Renal pelvis (tissue), 4 donors: ENCODE results near the gene AGGF1. TPM values are rescaled to one million over a fixed set of nuclear protein-coding genes. Genes with fewer than 3 reads are reported as not detected.
A peak's percentile ranks its signal among the peaks of the same experiment; 100 is the strongest.
"Not testable (repeated sequence)": the region's sequence is repeated elsewhere in the genome, so short reads cannot be mapped to it uniquely, and the experiment has no call there.

Source experiments
- DNase-seq: peaks from one replicate; pipeline ENCODE4 v3.0.0-alpha.2; 2013
- polyA plus RNA-seq, 3 donors: library from polyadenylated mRNA; unstranded; fragments of 120-200 nt; gene quantifications; one replicate each; pipeline ENCODE4 v1.2.1, GENCODE V29; 2013; ENCODE audit not compliant: insufficient read length in 3 of 3

Gene AGGF1
- polyA plus RNA-seq, 3 donors = 28.3 to 31.7 (median 31.3) TPM

DNA sequence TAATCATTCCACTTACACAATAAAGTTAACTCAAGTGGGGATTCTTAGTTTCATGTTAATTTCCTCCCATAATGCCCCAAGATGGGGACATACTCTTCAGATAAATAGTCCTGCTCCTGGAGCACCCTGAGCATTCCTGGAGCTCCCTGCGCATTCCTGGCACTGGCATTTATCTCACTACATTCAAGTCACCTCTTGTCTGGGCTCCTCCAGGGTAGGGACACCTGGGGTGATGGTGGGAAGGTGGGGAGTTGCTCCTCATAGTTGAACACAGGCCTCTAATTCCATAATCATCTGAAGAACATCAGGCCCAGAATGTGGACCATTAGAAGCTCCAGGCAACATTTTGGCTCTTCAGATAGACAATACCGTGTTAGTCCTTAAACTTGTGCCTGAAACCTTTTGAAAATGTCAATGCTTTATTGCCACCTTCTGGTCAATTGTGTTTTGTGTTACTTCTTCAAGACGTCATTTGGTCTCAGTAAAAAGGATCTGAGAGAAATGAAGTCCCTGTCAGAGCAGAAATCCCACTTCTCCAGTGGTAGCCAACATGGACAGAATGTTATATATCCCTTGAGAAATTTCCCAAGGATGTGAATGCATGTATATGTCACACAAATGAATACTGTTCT, 14.2 kb upstream of the AGGF1 start:
- peak; percentile 52 for DNase-seq

DNA sequence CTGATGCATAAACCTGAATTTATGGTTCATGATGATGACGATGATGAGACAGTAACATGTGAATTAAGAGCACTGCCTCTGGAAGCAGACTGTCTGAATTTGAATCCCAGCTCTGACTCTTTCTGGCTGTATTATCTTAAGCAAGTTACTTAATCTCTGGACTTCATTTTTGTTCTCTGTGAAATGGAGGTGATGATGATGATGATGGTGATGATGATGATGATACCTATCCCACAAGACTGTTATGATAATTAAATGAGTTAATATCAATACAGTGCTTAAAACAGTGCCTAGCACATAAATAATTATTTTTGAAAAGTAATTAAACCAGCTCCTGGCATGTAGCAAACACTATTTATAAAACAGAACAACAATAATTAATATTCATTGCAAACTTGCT, 13.2 kb upstream of the AGGF1 start:
- no peak for DNase-seq

DNA sequence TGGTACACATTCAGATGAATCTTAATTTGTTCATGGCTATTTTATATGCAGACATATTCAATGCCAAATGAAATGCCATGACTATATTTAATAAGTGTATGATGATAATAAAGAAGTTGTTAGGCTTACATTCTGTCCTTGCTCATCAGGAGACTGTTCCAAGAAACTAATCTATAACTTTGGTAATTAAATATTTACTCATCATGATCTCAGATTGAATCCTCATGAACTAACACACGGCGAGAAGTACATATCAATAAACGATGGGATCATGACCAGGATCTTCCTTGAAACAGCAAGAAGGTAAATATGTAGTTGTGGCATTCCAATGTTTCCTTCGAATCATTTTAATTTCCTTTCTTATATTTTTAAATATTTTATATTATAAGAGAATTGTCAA, 12.5 kb upstream of the AGGF1 start:
- no peak for DNase-seq

DNA sequence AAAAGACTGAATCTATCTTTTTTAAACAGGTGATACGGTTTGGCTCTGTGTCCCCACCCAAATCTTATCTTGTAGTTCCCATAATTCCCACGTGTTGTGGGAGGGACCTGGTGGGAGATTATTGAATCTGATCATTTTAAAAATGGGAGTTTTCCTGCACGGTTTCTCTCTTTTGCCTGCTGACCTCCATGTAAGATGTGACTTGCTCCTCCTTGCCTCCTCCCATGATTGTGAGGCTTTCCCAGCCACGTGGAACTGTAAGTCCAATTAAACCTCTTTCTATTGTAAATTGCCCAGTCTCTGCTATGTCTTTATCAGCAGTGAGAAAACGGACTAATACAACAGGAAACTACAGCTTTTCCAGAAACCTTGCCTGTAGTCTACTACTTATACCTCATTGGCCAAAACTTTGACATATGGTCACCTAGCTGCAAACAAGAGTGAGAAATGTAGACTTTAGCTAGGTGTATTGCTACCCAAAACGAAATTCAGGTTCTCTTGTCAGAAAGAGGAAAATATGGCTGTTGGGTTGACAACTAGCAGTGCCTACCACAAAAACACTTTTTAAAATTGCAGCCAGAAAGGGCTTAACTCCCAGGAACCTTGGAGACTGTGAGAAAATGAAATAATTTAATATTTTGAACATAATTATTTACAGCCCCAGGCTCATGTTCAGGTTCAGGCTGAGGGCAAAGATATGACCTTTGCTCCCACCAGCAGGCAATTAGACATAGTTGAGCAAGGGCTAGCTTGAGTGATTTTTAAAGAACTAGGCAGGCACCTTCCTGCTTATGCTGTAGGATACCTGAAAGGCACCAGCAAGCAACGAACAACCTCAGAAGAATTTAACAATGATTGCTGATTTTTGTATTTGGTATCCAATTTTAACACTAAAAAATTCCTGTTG, 7.4 kb upstream of the AGGF1 start:
- DNase-seq = peak; percentile 21

DNA sequence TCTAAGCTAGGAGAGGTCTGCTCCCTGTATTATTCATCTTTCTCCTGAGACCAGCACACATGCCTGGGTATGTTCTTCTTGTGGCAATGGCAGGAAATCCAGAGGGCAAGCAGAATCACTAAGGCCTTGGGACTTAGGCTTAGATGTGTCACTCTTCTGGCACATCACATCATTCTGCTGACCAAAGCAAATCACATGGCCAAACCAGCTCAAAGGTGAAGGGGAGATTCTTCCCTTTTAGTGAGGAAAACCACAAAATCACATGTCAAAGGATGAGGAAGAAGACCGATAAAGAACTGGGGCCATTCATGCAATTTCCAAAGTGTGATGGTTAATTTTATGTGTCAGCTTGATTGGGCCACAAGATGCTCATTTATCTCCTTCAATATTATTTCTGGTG, 5.7 kb upstream of the AGGF1 start:
- no peak for DNase-seq

DNA sequence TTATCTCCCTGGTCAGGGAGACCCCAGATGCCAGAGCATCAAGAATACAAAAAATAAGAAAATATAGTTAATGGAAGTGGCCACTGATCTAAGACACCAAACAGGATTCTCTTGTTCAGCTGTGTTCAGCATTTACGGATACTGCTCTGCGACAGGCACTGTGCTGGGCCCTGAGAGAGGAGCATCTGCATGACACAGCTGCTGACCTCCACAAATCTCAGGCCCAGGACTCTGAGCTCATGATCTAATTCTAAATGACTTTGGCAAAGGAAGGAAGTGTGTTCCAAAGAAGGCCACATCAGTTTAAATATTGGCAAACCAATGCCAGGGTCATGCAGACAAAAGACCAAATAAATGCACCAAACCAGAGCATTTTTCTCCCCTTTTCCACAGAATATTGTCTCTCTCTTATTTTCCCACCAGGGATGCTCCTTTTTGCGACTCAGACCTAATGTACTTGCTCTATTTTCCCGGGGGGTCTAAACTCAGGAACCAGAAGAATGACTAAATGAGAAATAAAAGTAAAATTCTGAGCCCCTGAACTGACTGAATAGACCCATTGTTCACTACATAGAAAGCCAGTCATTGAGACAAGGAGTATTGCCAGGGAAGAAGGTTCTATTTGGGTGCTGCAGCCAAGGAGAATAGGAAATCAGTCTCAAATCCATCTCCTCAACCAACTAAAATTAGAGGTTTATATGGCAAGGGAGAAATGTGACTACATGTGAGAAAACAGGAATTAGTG, 1.4 kb upstream of the AGGF1 start:
- DNase-seq = no peak

DNA sequence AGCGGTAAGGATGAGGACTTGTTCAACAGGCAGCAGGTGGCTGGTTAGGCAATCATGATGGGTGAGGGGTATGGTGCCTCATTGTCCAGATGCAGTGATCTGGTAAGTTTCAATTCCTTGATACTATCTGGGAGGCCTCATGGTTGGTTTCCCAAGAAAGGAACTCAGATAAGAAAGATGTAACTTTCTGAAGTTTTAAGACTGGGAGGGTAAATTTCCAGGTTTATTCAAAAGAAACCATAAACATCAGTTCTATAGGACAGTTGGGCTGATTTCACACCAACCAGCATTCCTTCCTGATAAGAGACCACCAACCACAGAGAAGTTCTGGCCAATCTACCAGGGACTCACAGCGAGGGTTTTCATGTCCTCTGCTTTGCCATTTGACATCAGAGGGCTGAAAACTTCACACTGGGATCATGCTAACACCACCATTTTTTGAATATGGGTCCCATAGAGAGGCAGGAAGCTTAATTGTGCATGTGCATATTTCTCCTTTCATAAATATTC, 773 bp upstream of the AGGF1 start:
- DNase-seq = no peak

DNA sequence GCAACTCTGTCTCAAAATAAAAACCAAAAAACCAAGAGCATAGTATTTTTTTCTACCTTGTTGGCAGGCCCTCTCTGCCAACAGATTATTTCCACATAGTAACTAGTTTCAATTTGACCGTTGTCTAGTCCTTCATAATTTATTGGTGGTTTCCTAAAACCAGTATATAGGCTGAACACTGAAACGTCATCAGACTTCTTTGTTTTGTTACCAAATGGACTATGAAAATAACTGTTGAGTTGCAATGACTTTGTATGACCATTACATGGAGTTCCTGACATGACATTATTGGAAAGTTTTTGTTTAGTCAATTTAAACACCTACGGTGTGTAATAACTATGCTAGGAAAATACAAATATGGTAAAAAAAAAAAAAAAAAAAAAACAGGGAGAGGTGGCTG, 1.7 kb downstream of the AGGF1 start:
- DNase-seq = no peak

DNA sequence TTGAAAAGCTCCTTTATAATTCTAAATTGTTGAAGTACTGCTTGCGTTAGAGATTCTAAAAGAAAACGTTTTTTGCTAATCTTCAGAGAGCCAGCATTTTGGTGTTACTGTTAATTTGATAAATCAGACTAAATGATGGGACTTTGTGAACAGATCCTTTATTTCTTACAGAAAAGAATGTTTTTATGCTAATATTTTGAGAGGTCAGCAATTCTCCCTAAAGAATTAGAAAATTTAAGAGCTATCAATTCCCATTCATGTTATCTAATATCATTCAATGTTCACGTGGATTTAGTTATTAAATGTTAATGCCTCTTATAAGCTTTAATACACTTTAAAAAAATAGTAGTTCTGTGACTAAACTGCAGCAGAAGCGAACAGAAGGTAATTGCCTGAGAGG, 2.4 kb downstream of the AGGF1 start:
- DNase-seq = no peak

DNA sequence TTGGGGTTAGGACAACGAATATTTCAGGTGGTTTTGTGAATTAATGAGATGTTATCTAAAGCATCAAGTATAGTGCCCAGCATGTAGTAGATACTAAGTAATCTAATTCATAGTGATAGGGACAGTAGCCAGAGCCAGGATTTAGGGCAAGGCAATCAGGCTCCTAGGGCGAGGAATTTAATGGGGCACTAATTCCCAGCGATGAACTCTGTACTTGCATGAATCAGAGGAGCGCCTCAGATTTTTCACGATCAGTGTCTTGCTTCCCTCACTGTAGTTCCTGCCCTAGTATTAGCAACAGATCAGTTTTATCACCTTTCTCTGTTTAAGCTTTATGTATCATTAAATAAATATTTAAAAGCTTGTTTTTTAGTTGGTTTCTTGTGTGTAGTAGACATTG, 3.1 kb downstream of the AGGF1 start:
- DNase-seq = no peak

DNA sequence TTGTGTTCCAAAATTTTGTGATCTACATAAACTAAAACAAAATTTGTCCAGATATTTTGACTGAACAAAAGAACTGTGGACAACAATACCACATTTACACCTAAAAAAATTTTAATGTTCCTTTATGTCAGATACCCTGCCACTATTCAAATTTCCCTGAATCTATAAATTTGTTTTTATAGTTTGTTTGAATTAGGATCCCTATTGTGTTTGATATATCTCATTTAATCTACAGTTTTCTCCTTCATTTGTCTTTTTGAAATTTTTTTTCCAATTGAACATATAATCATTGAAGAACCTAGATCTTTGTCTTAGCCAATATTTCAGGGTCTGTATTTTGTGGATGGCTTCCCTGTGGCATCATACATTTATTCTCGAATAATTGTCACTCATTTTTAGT, 5.7 kb downstream of the AGGF1 start:
- no peak for DNase-seq

DNA sequence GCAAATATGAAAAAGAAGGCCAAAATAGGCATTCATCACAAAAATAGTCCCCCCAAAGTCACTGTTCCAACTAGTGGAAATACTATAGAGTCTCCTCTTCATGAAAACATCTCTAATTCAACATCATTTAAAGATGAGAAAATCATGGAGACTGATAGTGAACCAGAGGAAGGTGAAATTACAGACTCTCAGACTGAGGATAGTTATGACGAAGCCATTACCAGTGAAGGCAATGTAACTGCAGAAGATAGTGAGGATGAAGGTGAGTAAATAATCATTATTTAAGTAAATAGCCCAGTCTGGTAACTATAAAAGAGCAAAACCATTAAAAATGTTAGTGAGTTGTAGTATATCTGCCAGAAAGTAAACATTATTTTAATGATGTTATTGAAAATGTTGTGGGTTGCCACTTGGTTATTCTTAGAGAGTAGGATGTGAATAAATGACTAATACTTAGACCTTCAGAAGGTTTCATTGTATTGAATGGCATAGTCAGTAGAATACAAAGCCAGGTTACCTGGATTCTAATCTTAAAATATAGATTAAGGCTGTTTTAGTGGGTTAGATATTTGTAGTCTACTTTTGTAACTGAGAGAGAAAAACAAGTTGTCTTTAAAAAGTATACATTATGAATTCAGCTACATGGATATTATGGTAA, 16.3 kb downstream of the AGGF1 start:
- DNase-seq = no peak

DNA sequence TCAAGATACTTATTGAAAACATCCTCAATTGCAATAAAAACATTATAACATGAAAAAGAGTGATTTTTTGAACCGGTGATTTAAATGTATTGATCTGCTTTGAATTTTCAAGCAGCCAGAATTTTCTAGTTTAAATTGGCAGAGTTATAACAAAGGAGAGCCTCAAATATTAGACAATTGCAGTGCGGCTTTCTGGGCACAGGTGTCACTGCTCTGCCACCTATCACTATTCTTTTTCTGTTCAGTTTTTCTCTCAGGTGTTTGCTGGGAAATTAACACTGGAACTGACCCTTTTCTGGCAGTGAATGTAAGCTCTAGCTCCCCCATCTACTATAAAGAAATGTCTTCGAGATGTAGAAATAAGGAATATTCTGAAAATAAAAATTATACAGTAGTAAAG, 33.8 kb downstream of the AGGF1 start:
- DNase-seq = no peak

DNA sequence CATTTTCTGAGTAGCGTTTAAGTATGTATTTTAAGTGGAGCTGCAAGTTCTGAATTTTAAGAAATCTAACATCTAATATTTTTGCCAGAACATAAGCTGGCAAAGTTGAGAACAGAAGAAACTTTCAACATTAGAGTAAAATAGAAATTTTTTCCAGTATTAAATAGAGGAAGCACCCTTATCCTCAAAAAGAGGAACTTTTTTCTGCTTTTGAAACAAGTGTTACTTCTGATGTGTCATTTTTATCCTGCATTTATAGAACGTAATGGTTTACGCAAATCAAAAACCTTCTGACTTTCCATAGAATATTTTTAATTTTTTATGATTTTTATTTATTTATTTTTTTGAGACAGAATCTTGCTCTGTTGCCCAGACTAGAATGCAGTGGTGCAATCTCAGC, 35.1 kb downstream of the AGGF1 start:
- DNase-seq = no peak

DNA sequence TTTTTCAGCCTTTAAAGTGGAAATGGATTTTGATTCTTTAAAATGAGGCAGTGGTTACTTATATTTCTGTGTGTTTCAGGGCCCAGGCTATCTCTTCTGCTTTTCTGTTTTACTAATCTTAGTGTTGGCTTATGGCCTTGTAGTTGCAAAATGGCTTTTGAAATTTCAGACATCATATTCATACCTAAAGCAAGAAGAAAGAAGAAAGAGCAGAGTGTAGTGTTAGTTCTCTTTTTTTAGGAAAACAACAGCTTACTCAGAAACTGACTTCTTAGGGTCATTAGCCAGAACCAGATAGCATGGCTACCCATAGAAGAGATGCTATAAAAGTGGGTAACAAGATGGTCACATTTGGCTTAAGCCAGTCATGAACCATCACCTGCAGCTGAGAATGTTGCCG, 36.0 kb downstream of the AGGF1 start:
- DNase-seq = no peak

DNA sequence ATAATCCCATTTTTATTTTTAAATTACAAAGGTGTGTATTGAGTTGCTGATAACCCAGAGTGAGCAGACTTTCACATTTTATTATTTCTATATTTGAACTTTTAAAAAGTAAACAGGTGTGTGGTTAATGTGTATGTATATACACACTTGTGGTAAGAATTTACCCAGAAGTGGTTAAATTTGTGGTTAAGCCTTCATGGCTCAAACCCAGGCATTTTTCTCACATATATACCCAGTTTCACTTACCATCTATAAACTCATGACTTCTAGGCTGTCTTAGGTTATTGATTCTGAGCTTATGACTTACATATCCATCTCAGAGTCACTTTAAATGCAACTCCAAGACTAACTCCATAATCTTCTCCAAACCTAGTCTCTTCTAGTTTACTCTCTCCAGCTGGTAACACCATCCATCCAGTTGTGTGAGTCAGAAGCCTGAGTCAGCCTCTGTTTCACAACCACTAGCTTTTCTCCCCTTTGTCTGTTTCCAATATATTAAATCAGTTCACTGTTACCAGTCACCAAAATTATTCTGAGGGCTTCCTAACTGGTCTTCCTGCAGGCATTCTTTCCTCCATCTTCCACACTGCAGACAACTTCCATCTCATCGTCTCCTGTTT, 36.7 kb downstream of the AGGF1 start:
- no peak for DNase-seq

DNA sequence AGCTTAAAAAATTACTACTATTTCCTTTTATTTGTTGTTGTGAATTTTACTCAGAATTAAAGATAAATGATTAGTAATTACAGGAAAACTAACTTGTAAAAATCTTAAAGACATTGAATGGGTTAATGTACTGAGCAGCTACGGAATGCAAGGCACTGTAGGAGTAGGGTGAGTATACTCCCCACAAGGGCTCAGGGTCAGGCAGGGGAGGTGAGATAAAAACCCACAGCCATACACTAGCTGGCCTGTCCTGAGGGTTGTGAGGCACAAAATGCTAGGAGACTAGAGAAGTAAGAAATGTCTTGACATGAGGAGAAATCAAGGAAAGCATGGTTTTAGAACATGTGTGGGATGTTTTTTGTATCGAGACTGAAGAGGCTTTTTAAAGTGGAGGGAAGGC, 43.5 kb downstream of the AGGF1 start:
- DNase-seq = no peak

DNA sequence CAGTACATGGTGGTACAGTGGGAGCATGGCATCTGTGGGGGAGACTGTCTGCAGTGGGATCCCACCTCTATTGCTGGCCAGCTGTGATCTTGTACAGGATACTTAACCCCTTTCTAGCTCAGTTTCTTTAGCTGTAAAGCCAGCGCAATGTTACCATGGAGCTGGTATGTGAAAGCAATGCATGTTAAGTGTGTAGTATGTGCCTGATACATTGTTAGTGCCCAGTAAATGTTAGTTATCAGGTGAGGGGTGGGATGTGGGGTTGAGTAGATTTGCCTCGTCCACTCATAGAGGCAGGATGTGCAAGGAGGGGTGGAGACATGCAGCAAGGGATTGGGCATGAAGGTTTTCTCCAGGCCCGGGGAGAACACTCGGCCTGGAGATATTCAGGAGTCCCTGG, 44.5 kb downstream of the AGGF1 start:
- DNase-seq = no peak

DNA sequence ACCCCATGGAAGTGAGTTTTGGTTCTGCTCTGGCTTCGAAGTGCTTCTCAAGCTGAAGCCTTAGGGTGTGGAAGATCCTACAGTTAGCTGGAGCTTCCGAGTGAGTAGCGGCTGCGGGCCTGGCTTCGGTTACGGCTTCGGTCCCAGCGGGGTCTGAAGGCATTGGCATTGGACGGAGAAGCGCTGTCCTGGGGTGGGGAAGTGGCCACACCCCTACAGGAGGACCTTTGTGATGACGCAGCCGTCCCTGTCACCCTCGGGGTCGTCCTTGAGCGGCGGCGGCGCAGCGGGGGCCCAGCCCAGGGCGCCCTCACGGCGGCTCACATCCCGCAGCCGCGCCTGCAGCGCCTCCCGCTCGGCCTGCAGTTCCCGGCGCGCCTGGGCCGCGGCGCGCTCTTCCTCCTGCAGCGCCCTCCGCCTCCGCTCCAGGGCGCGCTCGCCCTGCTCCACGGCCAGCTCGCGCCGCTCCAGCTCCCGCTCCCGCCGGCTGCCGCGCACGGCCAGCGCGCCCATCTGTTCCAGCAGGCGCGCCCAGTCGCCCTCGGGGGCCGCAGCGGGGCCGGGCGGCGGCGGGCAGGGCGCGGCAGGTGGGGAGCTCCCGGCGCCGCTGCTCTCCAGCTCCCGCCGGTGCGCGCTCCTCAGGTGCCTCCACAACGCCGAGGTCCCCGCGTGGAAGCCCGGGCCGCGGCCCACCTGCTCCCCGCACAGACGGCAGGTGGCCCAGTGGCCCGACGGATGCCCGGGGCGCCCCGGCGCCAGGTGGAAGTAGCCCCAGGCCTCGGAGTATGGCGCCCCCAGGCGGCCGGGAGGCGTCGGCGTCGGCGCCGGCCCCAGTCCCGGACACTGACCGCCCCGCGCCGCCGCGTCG, 47.0 kb downstream of the AGGF1 start:
- DNase-seq = peak; percentile 67

DNA sequence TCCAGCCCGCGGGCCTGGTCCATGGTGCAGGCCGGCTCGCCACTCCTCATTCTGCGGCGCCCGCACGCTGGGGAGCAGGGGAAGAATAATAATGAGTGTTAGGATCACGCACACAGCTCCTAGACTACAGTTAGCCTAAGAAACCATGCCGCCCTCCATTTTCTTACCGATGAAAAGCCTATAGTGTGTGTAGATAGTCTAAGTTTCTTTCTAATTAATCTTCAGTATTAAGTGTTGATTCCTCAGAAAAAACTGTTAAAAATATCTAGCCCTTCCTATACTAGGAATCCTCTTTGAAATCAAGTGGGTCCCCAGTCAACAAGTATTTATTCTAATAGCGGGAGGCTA, 47.6 kb downstream of the AGGF1 start:
- DNase-seq = no peak

DNA sequence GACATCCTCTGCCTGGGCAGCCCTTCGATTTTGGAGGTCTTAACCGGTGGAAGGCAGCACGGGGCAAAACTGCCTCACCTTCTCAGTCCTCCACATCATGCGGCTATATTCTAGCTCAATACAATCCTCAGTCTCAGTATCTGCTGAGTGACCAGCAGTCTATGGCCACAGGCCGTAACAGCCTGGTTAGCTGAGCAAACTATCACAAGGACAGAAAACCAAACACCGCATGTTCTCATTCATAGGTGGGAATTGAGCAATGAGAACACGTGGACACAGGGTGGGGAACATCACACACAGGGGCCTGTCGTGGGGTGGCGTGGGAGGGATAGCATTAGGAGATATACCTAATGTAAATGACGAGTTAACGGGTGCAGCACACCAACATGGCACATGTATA, 50.3 kb downstream of the AGGF1 start:
- not testable (repeated sequence) for DNase-seq
